GM23338 (cell line): ENCODE measurements around the gene ZNF749. TPM values are rescaled to one million over a fixed set of nuclear protein-coding genes. Genes with fewer than 3 reads are reported as not detected.

ENCODE experiments used
- ATAC-seq: fragments of 200-7000 bp; cut with Tn5 transposase; 3 replicates; pipeline ENCODE4 v1.9.1; 2020
- DNase-seq: peaks from one replicate; pipeline ENCODE4 v3.0.0-alpha.2; 2015; ENCODE audit warnings: low spot score
- H2AFZ ChIP-seq: fragments of 200-600 bp; sonication (generic); 2 replicates; pipeline ENCODE4 v1.8.0; 2016; ENCODE audit warnings: antibody characterized with exemption, mild to moderate bottlenecking, moderate library complexity
- H3F3A ChIP-seq: fragments of 200-600 bp; sonication (generic); replicated peaks from 2 replicates; pipeline ENCODE4 v1.8.0; 2017; ENCODE audit warnings: antibody characterized with exemption, mixed run types, low read depth
- H3K27ac ChIP-seq: fragments of 200-600 bp; sonication (generic); 2 replicates; pipeline ENCODE4 v1.6.1; 2016; ENCODE audit warnings: low read depth
- H3K27me3 ChIP-seq: fragments of 200-600 bp; sonication (generic); 2 replicates; pipeline ENCODE4 v1.8.0; 2016; ENCODE audit warnings: mild to moderate bottlenecking, mixed run types, moderate library complexity; ENCODE audit not compliant: insufficient read depth
- H3K36me3 ChIP-seq: fragments of 200-600 bp; sonication (generic); 2 replicates; pipeline ENCODE4 v1.8.0; 2016; ENCODE audit warnings: mild to moderate bottlenecking; ENCODE audit not compliant: insufficient read depth
- H3K4me1 ChIP-seq: fragments of 200-600 bp; sonication (generic); 2 replicates; pipeline ENCODE4 v1.8.0; 2016; ENCODE audit warnings: mild to moderate bottlenecking, moderate library complexity; ENCODE audit not compliant: insufficient read depth
- H3K4me2 ChIP-seq: fragments of 200-600 bp; sonication (generic); 2 replicates; pipeline ENCODE4 v1.7.1; 2017; ENCODE audit warnings: mixed run types
- H3K4me3 ChIP-seq: fragments of 200-600 bp; sonication (generic); 2 replicates; pipeline ENCODE4 v1.6.1; 2016; ENCODE audit warnings: mixed run types
- H3K79me2 ChIP-seq: fragments of 200-600 bp; sonication (generic); replicated peaks from 2 replicates; pipeline ENCODE4 v1.8.0; 2017; ENCODE audit warnings: mild to moderate bottlenecking; ENCODE audit not compliant: insufficient read depth
- H3K9me2 ChIP-seq: fragments of 200-600 bp; sonication (generic); 2 replicates; pipeline ENCODE4 v1.8.0; 2017; ENCODE audit not compliant: insufficient read depth
- H4K20me1 ChIP-seq: fragments of 200-600 bp; sonication (generic); replicated peaks from 2 replicates; pipeline ENCODE4 v1.8.0; 2017; ENCODE audit warnings: mild to moderate bottlenecking; ENCODE audit not compliant: insufficient read depth
- H3K27ac Mint-ChIP-seq: 2 replicates; pipeline ENCODE4 v1.8.0; 2020; ENCODE audit warnings: inconsistent platforms, mild to moderate bottlenecking, moderate library complexity, mixed read lengths
- H3K27me3 Mint-ChIP-seq: 3 replicates; pipeline ENCODE4 v1.8.0; 2022; ENCODE audit warnings: low read depth, mild to moderate bottlenecking, moderate library complexity, mixed read lengths, inconsistent platforms; ENCODE audit not compliant: insufficient read depth, poor library complexity
- H3K36me3 Mint-ChIP-seq: 3 replicates; pipeline ENCODE4 v1.8.0; 2021; ENCODE audit warnings: low read depth, mild to moderate bottlenecking, inconsistent platforms, moderate library complexity, mixed read lengths
- H3K4me1 Mint-ChIP-seq: 3 replicates; pipeline ENCODE4 v1.8.0; 2020; ENCODE audit warnings: mild to moderate bottlenecking, inconsistent platforms, mixed read lengths
- H3K4me3 Mint-ChIP-seq: 3 replicates; pipeline ENCODE4 v1.8.0; 2021; ENCODE audit warnings: moderate library complexity, mild to moderate bottlenecking, inconsistent platforms, mixed read lengths
- H3K9me3 Mint-ChIP-seq: 3 replicates; pipeline ENCODE4 v1.8.0; 2020; ENCODE audit warnings: moderate library complexity, mild to moderate bottlenecking, inconsistent platforms, mixed read lengths
- CREB1 ChIP-seq: fragments of 250-450 bp; sonication (Bioruptor Pico); IDR thresholded peaks from 2 replicates; pipeline ENCODE4 v1.5.0; 2020; ENCODE audit warnings: low read depth, mild to moderate bottlenecking, moderate library complexity
- EZH2 ChIP-seq: fragments of 200-600 bp; sonication (generic); IDR thresholded peaks from one replicate; pipeline ENCODE4 v1.8.0; 2017; ENCODE audit warnings: antibody characterized with exemption, mild to moderate bottlenecking, low read depth; ENCODE audit not compliant: unreplicated experiment
- EZH2phosphoT487 ChIP-seq: fragments of 200-600 bp; sonication (generic); IDR thresholded peaks from one replicate; pipeline ENCODE4 v1.8.1; 2018; ENCODE audit warnings: antibody characterized with exemption; ENCODE audit not compliant: unreplicated experiment
- JUNB ChIP-seq: IDR thresholded peaks from one replicate; pipeline ENCODE4 v1.6.1; 2016; ENCODE audit warnings: antibody characterized with exemption; ENCODE audit not compliant: unreplicated experiment
- POLR2AphosphoS5 ChIP-seq: IDR thresholded peaks from 2 replicates; pipeline ENCODE4 v1.6.1; 2016; ENCODE audit warnings: antibody characterized with exemption, low read depth
- STAT1 ChIP-seq: IDR thresholded peaks from one replicate; pipeline ENCODE4 v1.6.1; 2016; ENCODE audit warnings: antibody characterized with exemption; ENCODE audit not compliant: unreplicated experiment
- ZNF331 ChIP-seq: fragments of 250-450 bp; sonication (Bioruptor Pico); IDR thresholded peaks from 2 replicates; pipeline ENCODE4 v1.5.0; 2020; ENCODE audit warnings: low read depth, mild to moderate bottlenecking, moderate library complexity
- polyA plus RNA-seq: library from polyadenylated mRNA; unstranded; fragments of >200 nt; fragmentation: Nextera tagmentation; extraction: Ambion mirVana; gene quantifications from 2 replicates; pipeline ENCODE4 v1.2.1, GENCODE V29; 2016
- total RNA-seq: library from RNA; depleted of rRNA; stranded (reverse); fragments of >200 nt; shearing (Covaris generic); gene quantifications from 2 replicates; pipeline ENCODE4 v1.2.3, GENCODE V29; 2014
- TF ChIP-seq, protein P1 (sequence below), 2 experiments: fragments of 200-600 bp in 1 of 2; sonication (generic) in 1 of 2; conservative IDR thresholded peaks; 2 replicates each; pipeline versions ENCODE4 v1.5.1 to v1.6.1; 2016 to 2017; ENCODE audit warnings: antibody characterized with exemption in 2 of 2, low read depth in 2 of 2, mild to moderate bottlenecking in 2 of 2, moderate library complexity in 1 of 2
- TF ChIP-seq, protein P2 (sequence below): fragments of 250-450 bp; sonication (Bioruptor Pico); IDR thresholded peaks from 2 replicates; pipeline ENCODE4 v1.5.0; 2020; ENCODE audit warnings: mild to moderate bottlenecking, moderate library complexity
- TF ChIP-seq, protein P3 (sequence below): IDR thresholded peaks from one replicate; pipeline ENCODE4 v1.6.1; 2018; ENCODE audit warnings: antibody characterized with exemption; ENCODE audit not compliant: unreplicated experiment
- TF ChIP-seq, protein P4 (sequence below): IDR thresholded peaks from 2 replicates; pipeline ENCODE4 v1.6.1; 2016; ENCODE audit warnings: antibody characterized with exemption

The ZNF749 gene
- total and polyA plus RNA-seq, 2 experiments from 2014 or later = 26.4 to 30.1 TPM

DNA sequence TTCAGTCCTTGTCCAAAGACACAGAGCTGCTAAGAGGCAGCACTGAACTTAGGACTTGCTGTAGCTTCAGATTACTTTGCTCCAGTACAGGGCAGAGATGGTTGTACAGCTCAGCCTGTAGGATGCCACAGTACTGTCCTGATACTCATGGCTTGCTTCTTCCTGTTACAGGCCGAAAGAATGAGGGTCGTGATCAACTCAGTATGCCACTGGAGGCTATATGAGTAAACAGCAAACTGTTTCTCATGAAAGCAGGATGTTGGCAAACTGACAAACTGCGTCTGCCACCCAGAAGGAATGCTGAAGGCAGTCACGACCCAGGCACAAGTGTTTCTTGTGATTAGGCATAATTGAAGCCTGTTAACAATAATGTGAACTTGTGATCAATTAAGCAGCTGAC, 2.8 kb downstream of the ZNF749 start:
- Mint-ChIP-seq H3K27me3 (peaks cover 7% of the 10 kb centered on the region), H3K4me1 (peaks cover 14% of the 10 kb centered on the region; the same call in 2 of the 3 replicates), H3K4me3 (no peak overlapping the region), H3K9me3 (peaks cover 7% of the 10 kb centered on the region; the same call in 2 of the 3 replicates), H3K36me3 (peaks cover 18% of the 10 kb centered on the region), H3K27ac (no peak overlapping the region)
- Histone ChIP-seq H4K20me1 (peaks cover 21% of the 10 kb centered on the region), H3K4me1 (peaks cover 12% of the 10 kb centered on the region), H3F3A (no peaks in the 10 kb centered on the region), H3K36me3 (peaks cover 1% of the 10 kb centered on the region; the same call in 1 of the 2 replicates), H3K27me3 (no peaks in the 10 kb centered on the region), H3K4me3 (no peak overlapping the region), H2AFZ (no peak overlapping the region), H3K4me2 (no peak overlapping the region), H3K9me2 (no peaks in the 10 kb centered on the region), H3K79me2 (peaks cover 67% of the 10 kb centered on the region), H3K27ac (no peak overlapping the region)
- DNase-seq (no peak), ATAC-seq (no peak)
- TF ChIP-seq, protein P1, sequence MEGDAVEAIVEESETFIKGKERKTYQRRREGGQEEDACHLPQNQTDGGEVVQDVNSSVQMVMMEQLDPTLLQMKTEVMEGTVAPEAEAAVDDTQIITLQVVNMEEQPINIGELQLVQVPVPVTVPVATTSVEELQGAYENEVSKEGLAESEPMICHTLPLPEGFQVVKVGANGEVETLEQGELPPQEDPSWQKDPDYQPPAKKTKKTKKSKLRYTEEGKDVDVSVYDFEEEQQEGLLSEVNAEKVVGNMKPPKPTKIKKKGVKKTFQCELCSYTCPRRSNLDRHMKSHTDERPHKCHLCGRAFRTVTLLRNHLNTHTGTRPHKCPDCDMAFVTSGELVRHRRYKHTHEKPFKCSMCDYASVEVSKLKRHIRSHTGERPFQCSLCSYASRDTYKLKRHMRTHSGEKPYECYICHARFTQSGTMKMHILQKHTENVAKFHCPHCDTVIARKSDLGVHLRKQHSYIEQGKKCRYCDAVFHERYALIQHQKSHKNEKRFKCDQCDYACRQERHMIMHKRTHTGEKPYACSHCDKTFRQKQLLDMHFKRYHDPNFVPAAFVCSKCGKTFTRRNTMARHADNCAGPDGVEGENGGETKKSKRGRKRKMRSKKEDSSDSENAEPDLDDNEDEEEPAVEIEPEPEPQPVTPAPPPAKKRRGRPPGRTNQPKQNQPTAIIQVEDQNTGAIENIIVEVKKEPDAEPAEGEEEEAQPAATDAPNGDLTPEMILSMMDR (conservative IDR thresholded peaks at IDR 0.05; ENCODE audit: low read depth in 2 of 2) = no peak
- TF ChIP-seq EZH2 = no peak
- TF ChIP-seq POLR2AphosphoS5 = no peak
- no peak for TF ChIP-seq STAT1
- TF ChIP-seq, protein P2, sequence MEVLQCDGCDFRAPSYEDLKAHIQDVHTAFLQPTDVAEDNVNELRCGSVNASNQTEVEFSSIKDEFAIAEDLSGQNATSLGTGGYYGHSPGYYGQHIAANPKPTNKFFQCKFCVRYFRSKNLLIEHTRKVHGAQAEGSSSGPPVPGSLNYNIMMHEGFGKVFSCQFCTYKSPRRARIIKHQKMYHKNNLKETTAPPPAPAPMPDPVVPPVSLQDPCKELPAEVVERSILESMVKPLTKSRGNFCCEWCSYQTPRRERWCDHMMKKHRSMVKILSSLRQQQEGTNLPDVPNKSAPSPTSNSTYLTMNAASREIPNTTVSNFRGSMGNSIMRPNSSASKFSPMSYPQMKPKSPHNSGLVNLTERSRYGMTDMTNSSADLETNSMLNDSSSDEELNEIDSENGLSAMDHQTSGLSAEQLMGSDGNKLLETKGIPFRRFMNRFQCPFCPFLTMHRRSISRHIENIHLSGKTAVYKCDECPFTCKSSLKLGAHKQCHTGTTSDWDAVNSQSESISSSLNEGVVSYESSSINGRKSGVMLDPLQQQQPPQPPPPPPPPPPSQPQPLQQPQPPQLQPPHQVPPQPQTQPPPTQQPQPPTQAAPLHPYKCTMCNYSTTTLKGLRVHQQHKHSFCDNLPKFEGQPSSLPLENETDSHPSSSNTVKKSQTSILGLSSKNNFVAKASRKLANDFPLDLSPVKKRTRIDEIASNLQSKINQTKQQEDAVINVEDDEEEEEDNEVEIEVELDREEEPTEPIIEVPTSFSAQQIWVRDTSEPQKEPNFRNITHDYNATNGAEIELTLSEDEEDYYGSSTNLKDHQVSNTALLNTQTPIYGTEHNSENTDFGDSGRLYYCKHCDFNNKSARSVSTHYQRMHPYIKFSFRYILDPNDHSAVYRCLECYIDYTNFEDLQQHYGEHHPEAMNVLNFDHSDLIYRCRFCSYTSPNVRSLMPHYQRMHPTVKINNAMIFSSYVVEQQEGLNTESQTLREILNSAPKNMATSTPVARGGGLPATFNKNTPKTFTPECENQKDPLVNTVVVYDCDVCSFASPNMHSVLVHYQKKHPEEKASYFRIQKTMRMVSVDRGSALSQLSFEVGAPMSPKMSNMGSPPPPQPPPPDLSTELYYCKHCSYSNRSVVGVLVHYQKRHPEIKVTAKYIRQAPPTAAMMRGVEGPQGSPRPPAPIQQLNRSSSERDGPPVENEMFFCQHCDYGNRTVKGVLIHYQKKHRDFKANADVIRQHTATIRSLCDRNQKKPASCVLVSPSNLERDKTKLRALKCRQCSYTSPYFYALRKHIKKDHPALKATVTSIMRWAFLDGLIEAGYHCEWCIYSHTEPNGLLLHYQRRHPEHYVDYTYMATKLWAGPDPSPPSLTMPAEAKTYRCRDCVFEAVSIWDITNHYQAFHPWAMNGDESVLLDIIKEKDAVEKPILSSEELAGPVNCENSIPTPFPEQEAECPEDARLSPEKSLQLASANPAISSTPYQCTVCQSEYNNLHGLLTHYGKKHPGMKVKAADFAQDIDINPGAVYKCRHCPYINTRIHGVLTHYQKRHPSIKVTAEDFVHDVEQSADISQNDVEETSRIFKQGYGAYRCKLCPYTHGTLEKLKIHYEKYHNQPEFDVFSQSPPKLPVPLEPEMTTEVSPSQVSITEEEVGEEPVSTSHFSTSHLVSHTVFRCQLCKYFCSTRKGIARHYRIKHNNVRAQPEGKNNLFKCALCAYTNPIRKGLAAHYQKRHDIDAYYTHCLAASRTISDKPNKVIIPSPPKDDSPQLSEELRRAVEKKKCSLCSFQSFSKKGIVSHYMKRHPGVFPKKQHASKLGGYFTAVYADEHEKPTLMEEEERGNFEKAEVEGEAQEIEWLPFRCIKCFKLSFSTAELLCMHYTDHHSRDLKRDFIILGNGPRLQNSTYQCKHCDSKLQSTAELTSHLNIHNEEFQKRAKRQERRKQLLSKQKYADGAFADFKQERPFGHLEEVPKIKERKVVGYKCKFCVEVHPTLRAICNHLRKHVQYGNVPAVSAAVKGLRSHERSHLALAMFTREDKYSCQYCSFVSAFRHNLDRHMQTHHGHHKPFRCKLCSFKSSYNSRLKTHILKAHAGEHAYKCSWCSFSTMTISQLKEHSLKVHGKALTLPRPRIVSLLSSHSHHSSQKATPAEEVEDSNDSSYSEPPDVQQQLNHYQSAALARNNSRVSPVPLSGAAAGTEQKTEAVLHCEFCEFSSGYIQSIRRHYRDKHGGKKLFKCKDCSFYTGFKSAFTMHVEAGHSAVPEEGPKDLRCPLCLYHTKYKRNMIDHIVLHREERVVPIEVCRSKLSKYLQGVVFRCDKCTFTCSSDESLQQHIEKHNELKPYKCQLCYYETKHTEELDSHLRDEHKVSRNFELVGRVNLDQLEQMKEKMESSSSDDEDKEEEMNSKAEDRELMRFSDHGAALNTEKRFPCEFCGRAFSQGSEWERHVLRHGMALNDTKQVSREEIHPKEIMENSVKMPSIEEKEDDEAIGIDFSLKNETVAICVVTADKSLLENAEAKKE (CRISPR knock-in tag) = no peak
- no peak for TF ChIP-seq ZNF331 (CRISPR knock-in tag)
- TF ChIP-seq, protein P3, sequence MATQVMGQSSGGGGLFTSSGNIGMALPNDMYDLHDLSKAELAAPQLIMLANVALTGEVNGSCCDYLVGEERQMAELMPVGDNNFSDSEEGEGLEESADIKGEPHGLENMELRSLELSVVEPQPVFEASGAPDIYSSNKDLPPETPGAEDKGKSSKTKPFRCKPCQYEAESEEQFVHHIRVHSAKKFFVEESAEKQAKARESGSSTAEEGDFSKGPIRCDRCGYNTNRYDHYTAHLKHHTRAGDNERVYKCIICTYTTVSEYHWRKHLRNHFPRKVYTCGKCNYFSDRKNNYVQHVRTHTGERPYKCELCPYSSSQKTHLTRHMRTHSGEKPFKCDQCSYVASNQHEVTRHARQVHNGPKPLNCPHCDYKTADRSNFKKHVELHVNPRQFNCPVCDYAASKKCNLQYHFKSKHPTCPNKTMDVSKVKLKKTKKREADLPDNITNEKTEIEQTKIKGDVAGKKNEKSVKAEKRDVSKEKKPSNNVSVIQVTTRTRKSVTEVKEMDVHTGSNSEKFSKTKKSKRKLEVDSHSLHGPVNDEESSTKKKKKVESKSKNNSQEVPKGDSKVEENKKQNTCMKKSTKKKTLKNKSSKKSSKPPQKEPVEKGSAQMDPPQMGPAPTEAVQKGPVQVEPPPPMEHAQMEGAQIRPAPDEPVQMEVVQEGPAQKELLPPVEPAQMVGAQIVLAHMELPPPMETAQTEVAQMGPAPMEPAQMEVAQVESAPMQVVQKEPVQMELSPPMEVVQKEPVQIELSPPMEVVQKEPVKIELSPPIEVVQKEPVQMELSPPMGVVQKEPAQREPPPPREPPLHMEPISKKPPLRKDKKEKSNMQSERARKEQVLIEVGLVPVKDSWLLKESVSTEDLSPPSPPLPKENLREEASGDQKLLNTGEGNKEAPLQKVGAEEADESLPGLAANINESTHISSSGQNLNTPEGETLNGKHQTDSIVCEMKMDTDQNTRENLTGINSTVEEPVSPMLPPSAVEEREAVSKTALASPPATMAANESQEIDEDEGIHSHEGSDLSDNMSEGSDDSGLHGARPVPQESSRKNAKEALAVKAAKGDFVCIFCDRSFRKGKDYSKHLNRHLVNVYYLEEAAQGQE = no peak
- no peak for TF ChIP-seq CREB1 (CRISPR knock-in tag)
- TF ChIP-seq, protein P4, sequence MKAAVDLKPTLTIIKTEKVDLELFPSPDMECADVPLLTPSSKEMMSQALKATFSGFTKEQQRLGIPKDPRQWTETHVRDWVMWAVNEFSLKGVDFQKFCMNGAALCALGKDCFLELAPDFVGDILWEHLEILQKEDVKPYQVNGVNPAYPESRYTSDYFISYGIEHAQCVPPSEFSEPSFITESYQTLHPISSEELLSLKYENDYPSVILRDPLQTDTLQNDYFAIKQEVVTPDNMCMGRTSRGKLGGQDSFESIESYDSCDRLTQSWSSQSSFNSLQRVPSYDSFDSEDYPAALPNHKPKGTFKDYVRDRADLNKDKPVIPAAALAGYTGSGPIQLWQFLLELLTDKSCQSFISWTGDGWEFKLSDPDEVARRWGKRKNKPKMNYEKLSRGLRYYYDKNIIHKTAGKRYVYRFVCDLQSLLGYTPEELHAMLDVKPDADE = no peak
- TF ChIP-seq JUNB = no peak
- TF ChIP-seq EZH2phosphoT487 = no peak
